ENCODE data around the gene NECTIN2.

The NECTIN2 gene

DNA sequence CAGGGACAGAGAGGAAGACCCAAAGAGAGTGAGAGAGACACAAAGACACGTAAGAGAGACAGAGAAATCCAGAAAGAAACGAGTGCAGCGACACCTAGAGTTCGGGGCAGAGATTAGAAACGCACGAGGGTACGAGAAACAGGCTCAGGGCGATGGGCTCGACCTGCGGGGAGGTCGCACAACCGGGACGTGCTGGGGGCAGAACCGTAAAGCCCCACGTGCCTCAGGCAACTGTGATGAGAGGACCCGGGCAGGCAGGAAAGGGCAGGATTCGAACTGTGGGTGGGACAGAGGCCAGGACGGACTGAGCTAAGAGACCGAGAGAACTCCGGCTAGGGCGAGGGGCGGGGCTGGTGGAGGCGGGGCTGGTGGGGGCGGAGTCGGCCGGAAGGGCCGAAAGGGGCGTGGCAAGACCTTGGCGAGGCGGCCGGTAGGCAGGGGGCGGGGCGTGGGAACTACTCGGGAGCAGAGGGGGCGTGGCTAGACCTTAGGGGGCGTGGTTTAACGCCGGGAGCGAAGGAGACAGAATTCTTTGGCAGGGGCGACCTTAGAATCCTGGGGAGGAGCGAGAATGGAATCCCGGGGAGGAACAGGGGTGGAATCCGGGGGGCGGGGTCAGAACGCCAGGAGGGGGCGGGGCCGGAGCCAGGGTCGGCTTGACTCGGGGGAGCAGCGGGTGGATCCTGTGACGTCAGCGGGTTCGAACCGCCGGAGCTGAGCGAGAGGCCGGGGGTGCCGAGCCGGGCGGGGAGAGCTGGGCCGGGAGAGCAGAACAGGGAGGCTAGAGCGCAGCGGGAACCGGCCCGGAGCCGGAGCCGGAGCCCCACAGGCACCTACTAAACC, at the start of gene NECTIN2:
NECTIN2 (plus strand) TSS at position 686 of the 843 bp plus-strand sequence. CDS start 229 bp downstream, outside the sequence.
- H3K27me3 Mint-ChIP-seq, result peaks cover 28% of the 10 kb centered on the region
- peak; percentile 59 for ATAC-seq (replicated peaks; ENCODE audit: extremely low read depth, poor library complexity, severe bottlenecking)
- no peaks in the 10 kb centered on the region for H3K9me3 Mint-ChIP-seq
- peak within 1 kb of the TSS; percentile 68 for H3K27ac Mint-ChIP-seq (ENCODE audit: low read depth)
- peaks cover 4% of the 10 kb centered on the region for H3K36me3 Mint-ChIP-seq (ENCODE audit: insufficient read depth)
- DNase-seq (ENCODE audit: low spot score in 2 of 2), result peak; percentile 55 to 57
- peak within 1 kb of the TSS; percentile 77 for H3K4me3 Mint-ChIP-seq
- peaks cover 22% of the 10 kb centered on the region for H3K4me1 Mint-ChIP-seq

- no peak overlapping the region for H3K4me3 Mint-ChIP-seq
- no peaks in the 10 kb centered on the region for H3K36me3 Mint-ChIP-seq (ENCODE audit: insufficient read depth)
- ATAC-seq (replicated peaks; ENCODE audit: extremely low read depth, poor library complexity, severe bottlenecking) (no peak), DNase-seq (ENCODE audit: low spot score in 2 of 2) (no peak)
- no peaks in the 10 kb centered on the region for H3K4me1 Mint-ChIP-seq
- H3K9me3 Mint-ChIP-seq, result no peaks in the 10 kb centered on the region
- no peak overlapping the region for H3K27ac Mint-ChIP-seq (ENCODE audit: low read depth)
- no peaks in the 10 kb centered on the region for H3K27me3 Mint-ChIP-seq
These were observed 49.4 kb upstream of the NECTIN2 start for GRCh38 chr19:44796701-44797115.

GRCh38 chr19:44799627-44800346, 46.3 kb upstream of the NECTIN2 start:
- peaks cover 8% of the 10 kb centered on the region for H3K27me3 Mint-ChIP-seq
- no peaks in the 10 kb centered on the region for H3K9me3 Mint-ChIP-seq
- H3K27ac Mint-ChIP-seq (ENCODE audit: low read depth), result no peak overlapping the region
- no peaks in the 10 kb centered on the region for H3K4me1 Mint-ChIP-seq
- DNase-seq (ENCODE audit: low spot score in 2 of 2) (no peak), ATAC-seq (replicated peaks; ENCODE audit: extremely low read depth, poor library complexity, severe bottlenecking) (no peak)
- no peaks in the 10 kb centered on the region for H3K36me3 Mint-ChIP-seq (ENCODE audit: insufficient read depth)
- H3K4me3 Mint-ChIP-seq, result no peak overlapping the region

DNA sequence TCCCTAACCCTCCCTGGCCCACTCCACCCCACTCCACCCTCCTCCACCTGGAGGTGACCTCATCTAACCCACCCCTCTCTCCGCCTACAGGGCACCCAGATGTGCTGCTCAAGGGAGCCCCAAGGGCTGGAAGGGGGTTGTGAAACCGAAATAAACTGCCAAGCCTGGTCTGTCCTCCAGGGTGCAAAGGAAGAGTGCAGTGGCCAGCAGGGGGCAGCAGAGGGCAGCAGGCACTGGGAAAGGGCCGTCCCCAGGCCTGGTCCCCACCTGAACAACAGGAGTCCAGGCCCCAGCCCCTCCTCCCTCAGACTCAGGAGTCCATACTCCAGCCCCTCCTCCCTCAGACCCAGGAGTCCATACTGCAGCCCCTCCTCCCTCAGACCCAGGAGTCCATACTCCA, 45.6 kb upstream of the NECTIN2 start:
- Mint-ChIP-seq H3K4me1 (no peaks in the 10 kb centered on the region), H3K36me3 (ENCODE audit: insufficient read depth) (no peaks in the 10 kb centered on the region), H3K4me3 (no peak overlapping the region), H3K9me3 (no peaks in the 10 kb centered on the region), H3K27me3 (peaks cover 8% of the 10 kb centered on the region), H3K27ac (ENCODE audit: low read depth) (no peak overlapping the region)
- DNase-seq (ENCODE audit: low spot score in 2 of 2) (peak; percentile 63 to 81), ATAC-seq (replicated peaks; ENCODE audit: extremely low read depth, poor library complexity, severe bottlenecking) (peak; percentile 84)

- Mint-ChIP-seq H3K9me3 (no peaks in the 10 kb centered on the region), H3K4me3 (no peak overlapping the region), H3K36me3 (ENCODE audit: insufficient read depth) (no peaks in the 10 kb centered on the region), H3K4me1 (no peaks in the 10 kb centered on the region), H3K27ac (ENCODE audit: low read depth) (no peak overlapping the region), H3K27me3 (peaks cover 17% of the 10 kb centered on the region)
- no peak for DNase-seq (ENCODE audit: low spot score in 2 of 2)
- ATAC-seq (replicated peaks; ENCODE audit: extremely low read depth, poor library complexity, severe bottlenecking), result no peak
These were observed 42.4 kb upstream of the NECTIN2 start for GRCh38 chr19:44803442-44804428.

DNA sequence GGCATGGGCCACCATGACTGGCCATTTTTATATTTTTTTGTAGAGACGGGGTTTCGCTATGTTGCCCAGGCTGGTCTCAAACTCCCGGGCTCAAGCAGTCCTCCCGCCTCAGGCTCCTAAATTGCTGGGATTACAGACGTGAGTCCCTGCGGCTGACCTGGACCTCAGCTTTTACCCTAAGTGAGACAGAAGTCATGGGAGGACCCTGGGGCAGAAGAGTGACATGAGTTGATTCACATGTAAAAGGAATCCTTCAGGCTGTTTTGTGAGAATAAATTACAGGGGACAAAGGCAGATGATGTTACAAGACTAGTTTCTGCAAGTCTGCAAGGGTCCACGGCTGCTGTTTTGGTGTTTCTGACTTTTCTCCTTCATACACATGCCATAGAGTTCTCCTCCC, 39.8 kb upstream of the NECTIN2 start:
- Mint-ChIP-seq H3K27me3 (peaks cover 40% of the 10 kb centered on the region), H3K9me3 (no peaks in the 10 kb centered on the region), H3K27ac (ENCODE audit: low read depth) (no peak overlapping the region), H3K4me3 (no peak overlapping the region), H3K4me1 (no peaks in the 10 kb centered on the region), H3K36me3 (ENCODE audit: insufficient read depth) (no peaks in the 10 kb centered on the region)
- DNase-seq (ENCODE audit: low spot score in 2 of 2), result no peak
- ATAC-seq (replicated peaks; ENCODE audit: extremely low read depth, poor library complexity, severe bottlenecking), result no peak

- no peaks in the 10 kb centered on the region for H3K9me3 Mint-ChIP-seq
- no peaks in the 10 kb centered on the region for H3K4me1 Mint-ChIP-seq
- H3K27me3 Mint-ChIP-seq, result peaks cover 40% of the 10 kb centered on the region
- no peak overlapping the region for H3K27ac Mint-ChIP-seq (ENCODE audit: low read depth)
- DNase-seq (ENCODE audit: low spot score in 2 of 2) (no peak), ATAC-seq (replicated peaks; ENCODE audit: extremely low read depth, poor library complexity, severe bottlenecking) (no peak)
- H3K36me3 Mint-ChIP-seq (ENCODE audit: insufficient read depth), result no peaks in the 10 kb centered on the region
- no peak overlapping the region for H3K4me3 Mint-ChIP-seq
These were observed 38.9 kb upstream of the NECTIN2 start for GRCh38 chr19:44807162-44807561.

- no peak for DNase-seq (ENCODE audit: low spot score in 2 of 2)
- Mint-ChIP-seq H3K4me1 (no peaks in the 10 kb centered on the region), H3K27me3 (peaks cover 34% of the 10 kb centered on the region), H3K9me3 (no peaks in the 10 kb centered on the region), H3K36me3 (ENCODE audit: insufficient read depth) (no peaks in the 10 kb centered on the region), H3K27ac (ENCODE audit: low read depth) (no peak overlapping the region), H3K4me3 (no peak overlapping the region)
- ATAC-seq (replicated peaks; ENCODE audit: extremely low read depth, poor library complexity, severe bottlenecking), result no peak
These were observed 38.2 kb upstream of the NECTIN2 start for GRCh38 chr19:44807652-44808462.

GRCh38 chr19:44808463-44809371, 37.4 kb upstream of the NECTIN2 start, which contains the start of gene BCAM:
Gene BCAM (plus strand): TSS chr19:44809103. CDS start chr19:44809125, 22 bp downstream.
- no peaks in the 10 kb centered on the region for H3K9me3 Mint-ChIP-seq
- ATAC-seq (replicated peaks; ENCODE audit: extremely low read depth, poor library complexity, severe bottlenecking) (no peak), DNase-seq (ENCODE audit: low spot score in 2 of 2) (no peak)
- no peaks in the 10 kb centered on the region for H3K36me3 Mint-ChIP-seq (ENCODE audit: insufficient read depth)
- H3K27ac Mint-ChIP-seq (ENCODE audit: low read depth), result no peak within 1 kb of the TSS
- no peak within 1 kb of the TSS for H3K4me3 Mint-ChIP-seq
- H3K4me1 Mint-ChIP-seq, result no peaks in the 10 kb centered on the region
- H3K27me3 Mint-ChIP-seq, result peaks cover 34% of the 10 kb centered on the region

DNA sequence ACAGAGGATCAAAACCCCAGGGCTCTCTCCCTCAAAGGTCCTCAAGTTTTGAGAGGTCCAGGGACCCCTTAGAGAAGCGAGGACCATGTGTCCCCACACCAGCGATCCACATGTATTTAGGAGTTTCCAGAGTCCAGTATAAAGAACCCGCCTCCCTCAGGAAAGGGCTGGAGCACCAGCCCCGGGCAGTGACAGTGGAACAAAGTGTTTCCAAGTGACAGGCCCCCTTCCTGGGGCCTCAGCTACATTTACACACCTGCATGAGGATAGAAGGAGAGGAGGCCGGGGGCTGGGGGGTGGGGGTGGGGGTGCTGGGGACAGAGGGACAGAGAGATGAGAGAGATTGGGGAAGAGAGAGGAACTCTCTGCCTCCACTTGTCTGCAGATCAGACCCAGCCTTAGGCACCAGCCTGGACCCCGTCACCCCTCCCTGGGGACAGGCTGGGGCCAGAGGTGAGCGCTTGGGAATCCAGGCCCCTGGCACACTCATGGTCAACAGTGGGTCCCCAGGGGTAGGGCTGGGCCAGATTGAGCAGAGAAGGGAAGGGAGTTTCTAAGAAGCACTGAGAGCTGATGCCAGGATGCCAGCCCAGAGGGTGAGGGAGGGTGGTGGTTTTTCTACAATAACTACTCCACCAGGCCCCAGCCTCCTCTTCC, 36.4 kb upstream of the NECTIN2 start:
- DNase-seq (ENCODE audit: low spot score in 2 of 2), result no peak
- H3K36me3 Mint-ChIP-seq (ENCODE audit: insufficient read depth), result no peaks in the 10 kb centered on the region
- H3K4me1 Mint-ChIP-seq, result no peaks in the 10 kb centered on the region
- H3K27me3 Mint-ChIP-seq, result peaks cover 34% of the 10 kb centered on the region
- H3K27ac Mint-ChIP-seq (ENCODE audit: low read depth), result no peak overlapping the region
- H3K4me3 Mint-ChIP-seq, result no peak overlapping the region
- ATAC-seq (replicated peaks; ENCODE audit: extremely low read depth, poor library complexity, severe bottlenecking), result no peak
- H3K9me3 Mint-ChIP-seq, result no peaks in the 10 kb centered on the region
